HG02884 (cell line): ENCODE measurements around the gene PDE6A.

Experiments used
- ATAC-seq: cut with Tn5 transposase; IDR thresholded peaks from one replicate; pipeline ENCODE4 v1.9.1; 2021; ENCODE audit warnings: mild to moderate bottlenecking, moderate library complexity; ENCODE audit not compliant: unreplicated experiment

PDE6A gene

GRCh38 chr5:149840226-149840825 is 104.3 kb downstream of the PDE6A start:
- no peak for ATAC-seq

- ATAC-seq = no peak
Observed at GRCh38 chr5:149839761-149840160, 104.8 kb downstream of the PDE6A start.

GRCh38 chr5:149838881-149839739 is 105.5 kb downstream of the PDE6A start:
- no peak for ATAC-seq

- ATAC-seq = no peak
Observed at GRCh38 chr5:149837680-149838269, 106.8 kb downstream of the PDE6A start.

GRCh38 chr5:149836451-149837139 is 108.0 kb downstream of the PDE6A start:
- ATAC-seq = no peak

GRCh38 chr5:149834246-149834855 is 110.2 kb downstream of the PDE6A start:
- ATAC-seq = no peak

- no peak for ATAC-seq
Observed at GRCh38 chr5:149833116-149833827, 111.3 kb downstream of the PDE6A start.

GRCh38 chr5:149832636-149833035 is 112.0 kb downstream of the PDE6A start:
- ATAC-seq = no peak

- ATAC-seq = peak; percentile 77
Observed at GRCh38 chr5:149831492-149831891, 113.1 kb downstream of the PDE6A start.

- ATAC-seq = no peak
Observed at GRCh38 chr5:149830579-149830978, 114.0 kb downstream of the PDE6A start.

- no peak for ATAC-seq
Observed at GRCh38 chr5:149829954-149830353, 114.6 kb downstream of the PDE6A start.

GRCh38 chr5:149828161-149829011 is 116.2 kb downstream of the PDE6A start:
- ATAC-seq = peak; percentile 73

GRCh38 chr5:149827546-149827945 is 117.0 kb downstream of the PDE6A start:
- no peak for ATAC-seq

- ATAC-seq = no peak
Observed at GRCh38 chr5:149827086-149827485, 117.5 kb downstream of the PDE6A start.

- no peak for ATAC-seq
Observed at GRCh38 chr5:149826574-149826973, 118.0 kb downstream of the PDE6A start.

GRCh38 chr5:149824846-149825245 is 119.7 kb downstream of the PDE6A start:
- ATAC-seq = no peak

- ATAC-seq = no peak
Observed at GRCh38 chr5:149824120-149824519, 120.5 kb downstream of the PDE6A start.

GRCh38 chr5:149823375-149823774 is 121.2 kb downstream of the PDE6A start:
- ATAC-seq = no peak

GRCh38 chr5:149822301-149822700 is 122.3 kb downstream of the PDE6A start:
- no peak for ATAC-seq
